GM21825 (cell line): Measurements from ENCODE around the gene JAM3.

ENCODE experiments used
- ATAC-seq: cut with Tn5 transposase; IDR thresholded peaks from one replicate; pipeline ENCODE4 v1.9.1; 2021; ENCODE audit warnings: mild to moderate bottlenecking, moderate library complexity; ENCODE audit not compliant: unreplicated experiment

The JAM3 gene

GRCh38 chr11:134142536-134142935 lies 73.7 kb downstream of the JAM3 start:
- no peak for ATAC-seq

GRCh38 chr11:134143801-134144200 lies 74.9 kb downstream of the JAM3 start:
- ATAC-seq = no peak

- no peak for ATAC-seq
Measured at GRCh38 chr11:134144744-134145143, 75.9 kb downstream of the JAM3 start.

- no peak for ATAC-seq
Measured at GRCh38 chr11:134145715-134146114, 76.8 kb downstream of the JAM3 start.

GRCh38 chr11:134146598-134146997 lies 77.7 kb downstream of the JAM3 start:
- ATAC-seq = no peak

- no peak for ATAC-seq
Measured at GRCh38 chr11:134149371-134149770, 80.5 kb downstream of the JAM3 start.

GRCh38 chr11:134150195-134150903 lies 81.5 kb downstream of the JAM3 start:
- no peak for ATAC-seq

- ATAC-seq = no peak
Measured at GRCh38 chr11:134151083-134151747, 82.3 kb downstream of the JAM3 start.

- ATAC-seq = no peak
Measured at GRCh38 chr11:134152696-134153095, 83.8 kb downstream of the JAM3 start.

- ATAC-seq = no peak
Measured at GRCh38 chr11:134153147-134153905, 84.5 kb downstream of the JAM3 start.

GRCh38 chr11:134154441-134154840 lies 85.6 kb downstream of the JAM3 start:
- ATAC-seq = no peak

GRCh38 chr11:134155456-134155855 lies 86.6 kb downstream of the JAM3 start:
- ATAC-seq = no peak

- no peak for ATAC-seq
Measured at GRCh38 chr11:134155946-134156865, 87.3 kb downstream of the JAM3 start.

- no peak for ATAC-seq
Measured at GRCh38 chr11:134157451-134157850, 88.6 kb downstream of the JAM3 start.

- no peak for ATAC-seq
Measured at GRCh38 chr11:134158023-134158422, 89.2 kb downstream of the JAM3 start.

- no peak for ATAC-seq
Measured at GRCh38 chr11:134159652-134160051, 90.8 kb downstream of the JAM3 start.

GRCh38 chr11:134164490-134165370 lies 95.9 kb downstream of the JAM3 start:
- ATAC-seq = no peak

GRCh38 chr11:134170177-134170918 lies 101.5 kb downstream of the JAM3 start:
- ATAC-seq = no peak

GRCh38 chr11:134170919-134171281 lies 102.0 kb downstream of the JAM3 start:
- ATAC-seq = no peak
